Activated CD8-positive, alpha-beta memory T cell treated with anti-CD3 and anti-CD28 coated beads, Interleukin-2, amount 10 ng/mL, durations not matched to agents 7 days and 5 days (primary cell): ENCODE measurements around the gene STOML1. TPM values are rescaled to one million over a fixed set of nuclear protein-coding genes. Genes with fewer than 3 reads are reported as not detected.

Experiments
- ATAC-seq: fragments of 150-1000 bp; cut with Tn5 transposase; one replicate; pipeline ENCODE4 v1.10.0; 2021; ENCODE audit warnings: moderate library complexity
- CTCF ChIA-PET: fragments of 350-600 bp; sonication (Branson Sonifier 250); formaldehyde crosslinking; loops from one replicate; lab custom pipeline; 2021; ENCODE audit warnings: antibody characterized with exemption; lab: Charles Lee
- DNase-seq: peaks from one replicate; pipeline ENCODE4 v3.0.0-alpha.2; 2020
- H3K27ac Mint-ChIP-seq: one replicate; pipeline ENCODE4 v1.8.0; 2021; ENCODE audit warnings: mild to moderate bottlenecking, mixed read lengths
- H3K27me3 Mint-ChIP-seq: one replicate; pipeline ENCODE4 v1.8.0; 2021; ENCODE audit warnings: mixed read lengths
- H3K36me3 Mint-ChIP-seq: one replicate; pipeline ENCODE4 v1.8.0; 2021; ENCODE audit warnings: mild to moderate bottlenecking, mixed read lengths
- H3K4me1 Mint-ChIP-seq: one replicate; pipeline ENCODE4 v1.8.0; 2021; ENCODE audit warnings: mixed read lengths
- H3K4me3 Mint-ChIP-seq: one replicate; pipeline ENCODE4 v1.8.0; 2021; ENCODE audit warnings: mild to moderate bottlenecking, moderate library complexity, mixed read lengths
- H3K9me3 Mint-ChIP-seq: one replicate; pipeline ENCODE4 v1.8.0; 2022; ENCODE audit warnings: low read depth, mixed read lengths
- total RNA-seq, 2 experiments: library from RNA; stranded (reverse); gene quantifications; one replicate each; pipeline ENCODE4 v1.2.3, GENCODE V29; 2021

Gene STOML1, protein sequence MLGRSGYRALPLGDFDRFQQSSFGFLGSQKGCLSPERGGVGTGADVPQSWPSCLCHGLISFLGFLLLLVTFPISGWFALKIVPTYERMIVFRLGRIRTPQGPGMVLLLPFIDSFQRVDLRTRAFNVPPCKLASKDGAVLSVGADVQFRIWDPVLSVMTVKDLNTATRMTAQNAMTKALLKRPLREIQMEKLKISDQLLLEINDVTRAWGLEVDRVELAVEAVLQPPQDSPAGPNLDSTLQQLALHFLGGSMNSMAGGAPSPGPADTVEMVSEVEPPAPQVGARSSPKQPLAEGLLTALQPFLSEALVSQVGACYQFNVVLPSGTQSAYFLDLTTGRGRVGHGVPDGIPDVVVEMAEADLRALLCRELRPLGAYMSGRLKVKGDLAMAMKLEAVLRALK
- total RNA-seq, result 1 to 10 TPM; 7.9 to 8.6 TPM

DNA sequence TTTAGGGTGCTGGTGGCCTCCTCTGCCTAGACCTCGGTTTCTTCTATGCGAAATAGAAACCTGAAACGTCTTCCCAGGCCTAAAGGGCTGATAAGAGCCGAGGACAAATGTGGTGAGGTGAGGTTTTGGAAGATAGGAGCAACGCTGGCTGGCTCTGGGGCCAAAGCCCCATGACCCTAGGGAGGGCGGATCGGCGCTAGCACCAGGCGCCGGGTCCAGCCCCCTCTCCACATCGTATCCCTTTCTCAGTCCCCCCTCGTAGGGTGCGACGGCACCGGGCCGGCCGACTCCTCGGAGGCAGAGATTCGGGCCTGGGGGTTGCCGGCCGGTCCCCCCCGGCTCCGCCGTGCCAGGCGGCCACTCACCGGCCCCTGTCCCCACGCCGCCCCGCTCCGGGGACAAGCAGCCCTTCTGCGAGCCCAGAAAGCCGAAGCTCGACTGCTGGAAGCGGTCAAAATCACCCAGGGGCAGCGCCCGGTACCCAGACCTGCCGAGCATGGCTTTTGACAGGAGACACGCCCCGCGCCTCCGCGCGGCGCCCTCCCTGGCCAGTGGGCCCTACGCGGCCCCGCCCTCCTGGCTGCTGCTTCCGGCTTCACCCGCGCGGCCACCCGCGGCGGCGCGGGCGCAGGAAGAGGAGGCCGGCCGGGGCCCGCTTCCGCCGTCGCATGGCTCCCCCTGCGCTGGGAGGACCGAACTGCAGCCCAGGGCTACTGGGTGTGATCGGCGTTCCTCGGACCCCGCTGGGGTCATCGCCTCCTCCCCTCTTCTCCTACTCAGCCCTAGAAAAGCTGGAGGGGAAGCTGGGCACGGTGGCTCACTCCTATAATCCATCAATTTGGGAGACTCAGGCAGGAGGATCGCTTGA, at the start of gene STOML1:
Gene STOML1, minus strand, starts transcription at position 570 of the 868 bp plus-strand sequence. Its CDS starts 72 bp downstream, at position 498.
- Mint-ChIP-seq H3K27ac (peak within 1 kb of the TSS; percentile 83), H3K4me3 (peak within 1 kb of the TSS; percentile 73), H3K9me3 (no peaks in the 10 kb centered on the region), H3K27me3 (no peaks in the 10 kb centered on the region), H3K4me1 (peaks cover 38% of the 10 kb centered on the region), H3K36me3 (peaks cover 15% of the 10 kb centered on the region)
- peak; percentile 95 for DNase-seq
- CTCF ChIA-PET, result interaction anchor here (1.2 to 12.7 kb wide), 5 partner anchors 10 to 1046 kb away, joined by 3 to 147 read pairs (median 5); no protein-coding TSS in a partner anchor
- peak; percentile 82 for ATAC-seq

DNA sequence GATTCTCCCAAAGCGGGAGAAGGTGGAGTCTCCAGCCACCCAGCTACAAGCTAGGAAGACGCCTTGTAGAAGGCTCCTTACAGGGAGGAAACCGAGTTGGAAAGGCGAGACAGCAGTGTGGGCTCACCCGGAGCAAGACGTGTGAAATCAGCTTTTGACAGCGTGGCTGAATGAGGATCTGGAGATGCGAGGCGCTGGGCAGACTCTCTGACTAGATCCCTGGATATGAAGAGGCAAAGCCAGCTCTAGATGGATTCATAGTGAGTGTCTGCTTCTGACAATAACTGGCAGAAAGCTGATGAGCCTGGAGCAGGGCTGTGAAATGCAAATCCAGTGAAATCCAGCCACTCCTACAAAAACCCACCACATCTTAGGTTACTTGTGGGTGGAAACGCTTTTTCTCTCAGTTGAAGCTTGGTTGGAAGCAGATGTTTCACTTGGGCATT, 49.2 kb upstream of the STOML1 start:
- ATAC-seq (no peak), DNase-seq (no peak)
- CTCF ChIA-PET, result interaction anchor here (2.0 to 3.8 kb wide), 2 partner anchors 13 to 68 kb away, joined by 9 read pairs; no protein-coding TSS in a partner anchor
- no peak overlapping the region for H3K4me3 Mint-ChIP-seq
- H3K27me3 Mint-ChIP-seq, result no peaks in the 10 kb centered on the region
- no peaks in the 10 kb centered on the region for H3K9me3 Mint-ChIP-seq
- no peaks in the 10 kb centered on the region for H3K4me1 Mint-ChIP-seq
- peaks cover 15% of the 10 kb centered on the region for H3K36me3 Mint-ChIP-seq
- peak overlapping the region; percentile 16 for H3K27ac Mint-ChIP-seq

DNA sequence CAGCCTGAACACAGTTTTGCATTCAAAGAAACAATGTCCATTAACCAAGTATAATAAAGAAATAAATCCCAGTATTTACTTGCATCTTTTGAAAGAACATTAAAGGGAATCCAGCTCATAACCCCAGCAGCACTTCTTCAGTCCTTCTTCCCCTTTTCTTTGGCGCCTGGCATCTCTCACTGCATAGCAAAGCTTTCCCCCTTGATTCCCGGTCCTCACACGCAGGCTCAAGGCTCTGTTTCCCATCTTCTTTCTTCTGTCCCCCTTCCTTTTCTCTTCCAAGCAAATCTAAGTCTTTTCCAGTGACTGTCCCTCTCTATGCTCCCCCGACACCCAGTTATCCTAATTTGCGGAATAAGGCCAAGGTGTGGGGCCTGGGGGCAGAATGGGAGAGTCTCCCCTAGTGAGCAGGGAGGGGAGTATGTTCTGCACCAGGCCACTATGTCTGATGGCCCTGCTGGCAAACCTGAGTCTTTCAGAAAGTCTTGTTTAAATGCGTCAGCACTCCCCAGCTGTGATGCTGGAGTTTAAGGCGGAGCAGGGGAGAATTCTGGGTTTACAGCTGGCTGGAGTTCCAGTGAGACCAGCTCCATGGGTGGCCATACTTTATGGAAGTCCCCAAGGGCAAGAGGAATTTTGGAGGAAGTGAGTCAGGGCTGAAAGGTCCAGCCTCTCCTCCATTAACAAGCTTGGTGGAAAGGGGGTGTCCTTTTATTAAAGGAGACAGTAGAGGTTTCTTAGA, 48.2 kb upstream of the STOML1 start:
- DNase-seq (no peak), ATAC-seq (no peak)
- H3K9me3 Mint-ChIP-seq, result no peaks in the 10 kb centered on the region
- CTCF ChIA-PET, result interaction anchor here (2.0 to 4.5 kb wide), 3 partner anchors 8 to 67 kb away, joined by 9 to 29 read pairs (median 9); no protein-coding TSS in a partner anchor
- no peak overlapping the region for H3K27ac Mint-ChIP-seq
- H3K4me1 Mint-ChIP-seq, result no peaks in the 10 kb centered on the region
- H3K27me3 Mint-ChIP-seq, result no peaks in the 10 kb centered on the region
- no peak overlapping the region for H3K4me3 Mint-ChIP-seq
- peaks cover 20% of the 10 kb centered on the region for H3K36me3 Mint-ChIP-seq

DNA sequence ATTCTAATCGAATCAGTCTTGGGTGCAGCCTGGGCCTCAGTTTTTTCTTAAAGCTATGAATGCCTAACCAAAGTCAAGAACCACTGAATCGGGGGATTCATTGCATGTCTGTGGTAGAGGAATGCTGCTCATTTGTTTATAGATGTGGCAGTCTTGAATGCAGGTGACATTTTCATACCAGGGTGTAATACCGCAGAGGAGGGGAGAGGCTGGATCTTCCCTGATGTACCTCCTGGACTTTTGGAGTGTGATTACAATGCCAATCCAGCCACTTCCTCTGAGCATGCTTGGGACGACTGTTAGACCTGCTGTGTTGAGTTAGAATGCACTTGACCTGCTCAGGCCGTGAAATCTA, 47.5 kb upstream of the STOML1 start:
- no peak for ATAC-seq
- DNase-seq, result no peak
- Mint-ChIP-seq H3K4me3 (no peak overlapping the region), H3K27ac (no peak overlapping the region), H3K36me3 (peaks cover 21% of the 10 kb centered on the region), H3K9me3 (no peaks in the 10 kb centered on the region), H3K4me1 (no peaks in the 10 kb centered on the region), H3K27me3 (no peaks in the 10 kb centered on the region)
- CTCF ChIA-PET, result interaction anchor here (2.0 to 4.5 kb wide), 3 partner anchors 8 to 66 kb away, joined by 9 to 29 read pairs (median 9); no protein-coding TSS in a partner anchor

DNA sequence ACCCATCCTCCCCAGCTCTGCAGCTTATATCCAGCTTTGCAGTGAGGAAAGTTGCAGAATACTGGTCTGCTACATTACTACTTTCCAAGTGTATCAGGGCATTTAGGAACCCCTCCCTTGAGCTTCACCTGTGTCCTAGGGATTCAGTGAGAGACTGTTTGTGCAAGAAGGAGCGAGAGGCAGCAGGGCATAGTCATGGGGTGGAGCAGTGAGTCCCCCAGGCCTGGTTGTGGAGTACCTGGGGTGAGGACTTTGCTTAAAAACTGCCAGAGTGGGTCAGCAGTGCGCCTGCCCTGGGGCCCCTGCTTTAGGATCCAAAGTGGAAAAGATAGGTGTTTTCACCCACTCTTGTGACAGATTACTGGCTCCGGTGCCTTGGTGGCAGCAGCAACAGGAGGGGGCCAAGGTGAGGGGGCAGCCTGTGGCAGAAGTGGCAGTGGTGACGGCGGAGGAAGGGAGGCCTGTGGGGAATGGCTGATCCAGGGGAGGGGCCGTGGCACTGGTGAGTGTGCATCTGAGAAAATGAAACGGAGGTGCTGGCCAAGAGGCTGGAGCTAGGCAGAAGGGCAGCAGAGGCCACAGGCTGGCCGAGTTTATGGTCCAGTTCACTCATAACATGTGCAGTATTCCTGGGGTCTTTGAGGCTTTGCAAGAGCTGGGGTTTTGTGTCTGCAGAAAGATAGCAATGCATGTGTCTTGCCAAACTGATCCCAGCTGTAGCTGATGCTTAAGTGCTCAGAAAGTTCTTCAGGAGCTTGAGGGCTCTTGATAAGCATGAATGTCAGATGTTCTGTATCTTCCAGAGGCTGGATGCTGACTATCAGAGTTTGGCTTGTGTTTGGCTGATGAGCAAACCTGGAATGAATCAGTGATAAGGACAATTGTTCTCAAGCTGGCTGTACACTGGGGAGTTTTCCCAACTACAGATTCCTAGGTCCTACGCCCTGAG, 46.9 kb upstream of the STOML1 start:
- CTCF ChIA-PET, result interaction anchor here (0.8 to 4.5 kb wide), 5 partner anchors 9 to 88 kb away, joined by 3 to 29 read pairs (median 9); no protein-coding TSS in a partner anchor
- peaks cover 25% of the 10 kb centered on the region for H3K36me3 Mint-ChIP-seq
- ATAC-seq (no peak), DNase-seq (no peak)
- no peak overlapping the region for H3K27ac Mint-ChIP-seq
- no peaks in the 10 kb centered on the region for H3K4me1 Mint-ChIP-seq
- H3K4me3 Mint-ChIP-seq, result no peak overlapping the region
- H3K9me3 Mint-ChIP-seq, result no peaks in the 10 kb centered on the region
- H3K27me3 Mint-ChIP-seq, result no peaks in the 10 kb centered on the region

DNA sequence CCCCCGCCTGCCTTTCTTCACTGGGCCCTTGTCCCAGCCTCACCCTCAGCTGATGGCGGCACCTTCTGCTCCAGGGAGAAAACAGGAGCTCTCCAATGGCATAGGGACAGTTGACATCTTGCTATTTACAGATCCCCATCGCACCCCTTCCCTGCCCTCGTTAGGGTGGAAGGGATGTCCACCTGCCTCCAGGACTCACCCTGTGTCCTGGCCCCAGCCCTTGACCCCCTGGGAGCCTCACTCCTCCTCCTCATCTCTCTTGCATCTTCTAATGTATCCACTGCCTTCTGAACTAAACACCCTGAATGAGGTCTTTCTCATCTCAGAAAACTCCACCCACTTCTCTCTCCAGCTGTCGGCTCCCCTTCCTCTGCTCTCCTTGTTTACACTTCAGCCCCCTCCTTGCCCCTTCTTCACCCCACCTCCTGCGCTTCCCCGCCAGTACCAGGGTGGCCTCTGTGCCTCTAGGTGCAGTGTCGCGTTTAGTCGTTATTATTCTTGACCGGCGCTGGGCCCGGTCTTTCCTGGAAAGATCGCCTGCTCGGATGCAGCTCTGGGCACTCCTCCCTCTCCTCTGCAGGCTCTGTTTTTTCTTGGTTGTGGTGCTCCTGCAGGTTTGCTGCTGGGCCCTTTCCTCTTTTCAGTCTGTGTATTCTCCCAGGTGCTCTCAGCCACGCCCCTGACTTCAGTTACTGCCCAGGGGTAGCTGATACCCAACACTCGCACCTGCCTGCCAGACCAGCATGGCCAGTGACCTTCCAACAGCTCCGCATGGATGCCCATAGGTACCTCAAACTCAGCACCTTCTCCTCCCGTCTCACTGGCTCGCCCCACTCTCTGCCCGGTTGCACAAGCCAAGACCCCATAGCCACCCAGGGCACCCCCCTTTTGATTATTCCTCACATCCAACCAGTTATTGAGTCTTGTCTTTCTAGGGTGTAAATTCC, 45.3 kb upstream of the STOML1 start:
- peaks cover 35% of the 10 kb centered on the region for H3K36me3 Mint-ChIP-seq
- no peak overlapping the region for H3K4me3 Mint-ChIP-seq
- no peak for ATAC-seq
- CTCF ChIA-PET, result interaction anchor here (0.8 to 4.5 kb wide), 8 partner anchors 11 to 86 kb away, joined by 3 to 29 read pairs (median 4); no protein-coding TSS in a partner anchor
- no peaks in the 10 kb centered on the region for H3K9me3 Mint-ChIP-seq
- H3K4me1 Mint-ChIP-seq, result no peaks in the 10 kb centered on the region
- no peaks in the 10 kb centered on the region for H3K27me3 Mint-ChIP-seq
- DNase-seq, result no peak
- peak overlapping the region; percentile 37 for H3K27ac Mint-ChIP-seq

DNA sequence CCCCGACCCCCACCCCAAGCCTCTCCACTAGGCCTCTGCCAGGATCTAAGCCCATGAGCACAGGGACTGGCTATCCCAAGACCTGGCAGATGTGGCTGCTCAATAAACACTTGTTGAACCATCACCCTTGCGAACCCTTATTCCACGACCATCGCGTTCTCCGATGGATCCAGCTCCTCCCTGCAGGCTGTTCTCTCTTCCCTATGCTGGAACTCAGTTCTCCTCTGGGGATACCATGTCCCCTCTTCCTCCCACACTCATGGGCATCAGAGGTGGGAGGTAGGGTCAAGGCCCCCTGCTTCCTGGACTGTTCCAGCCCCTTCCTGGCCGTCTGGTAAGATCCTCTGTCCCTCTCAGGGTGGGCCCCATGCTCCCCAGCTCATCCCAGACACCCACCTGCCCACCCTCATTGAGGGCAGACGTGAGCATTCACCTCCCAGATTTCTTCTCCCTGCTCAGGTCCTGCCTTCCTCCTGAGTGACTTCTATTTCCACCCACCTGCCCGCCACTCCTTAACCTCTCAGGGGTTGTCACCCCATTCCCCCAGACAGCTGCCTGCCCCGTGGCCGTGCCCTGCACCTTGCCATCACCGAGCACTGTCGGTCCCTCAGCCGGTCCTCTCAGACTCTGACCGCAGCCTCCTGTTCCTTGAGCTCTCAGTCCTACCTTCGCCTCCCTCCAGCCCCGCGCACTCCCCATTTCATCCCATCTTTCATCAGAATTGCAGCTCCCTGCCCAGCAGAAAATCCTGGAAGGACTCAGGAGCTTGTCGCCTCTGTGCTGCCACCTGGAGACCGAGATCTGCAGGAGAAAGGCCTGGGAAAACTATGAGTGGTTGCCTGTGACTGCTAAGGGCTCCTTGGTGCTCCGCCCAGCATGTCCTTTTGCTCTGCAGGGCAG, 44.4 kb upstream of the STOML1 start:
- DNase-seq (no peak), ATAC-seq (no peak)
- CTCF ChIA-PET, result interaction anchor here (1.0 to 4.5 kb wide), 5 partner anchors 12 to 85 kb away, joined by 3 to 29 read pairs (median 5); no protein-coding TSS in a partner anchor
- Mint-ChIP-seq H3K27ac (no peak overlapping the region), H3K4me1 (no peaks in the 10 kb centered on the region), H3K27me3 (no peaks in the 10 kb centered on the region), H3K36me3 (peaks cover 40% of the 10 kb centered on the region), H3K9me3 (no peaks in the 10 kb centered on the region), H3K4me3 (no peak overlapping the region)

DNA sequence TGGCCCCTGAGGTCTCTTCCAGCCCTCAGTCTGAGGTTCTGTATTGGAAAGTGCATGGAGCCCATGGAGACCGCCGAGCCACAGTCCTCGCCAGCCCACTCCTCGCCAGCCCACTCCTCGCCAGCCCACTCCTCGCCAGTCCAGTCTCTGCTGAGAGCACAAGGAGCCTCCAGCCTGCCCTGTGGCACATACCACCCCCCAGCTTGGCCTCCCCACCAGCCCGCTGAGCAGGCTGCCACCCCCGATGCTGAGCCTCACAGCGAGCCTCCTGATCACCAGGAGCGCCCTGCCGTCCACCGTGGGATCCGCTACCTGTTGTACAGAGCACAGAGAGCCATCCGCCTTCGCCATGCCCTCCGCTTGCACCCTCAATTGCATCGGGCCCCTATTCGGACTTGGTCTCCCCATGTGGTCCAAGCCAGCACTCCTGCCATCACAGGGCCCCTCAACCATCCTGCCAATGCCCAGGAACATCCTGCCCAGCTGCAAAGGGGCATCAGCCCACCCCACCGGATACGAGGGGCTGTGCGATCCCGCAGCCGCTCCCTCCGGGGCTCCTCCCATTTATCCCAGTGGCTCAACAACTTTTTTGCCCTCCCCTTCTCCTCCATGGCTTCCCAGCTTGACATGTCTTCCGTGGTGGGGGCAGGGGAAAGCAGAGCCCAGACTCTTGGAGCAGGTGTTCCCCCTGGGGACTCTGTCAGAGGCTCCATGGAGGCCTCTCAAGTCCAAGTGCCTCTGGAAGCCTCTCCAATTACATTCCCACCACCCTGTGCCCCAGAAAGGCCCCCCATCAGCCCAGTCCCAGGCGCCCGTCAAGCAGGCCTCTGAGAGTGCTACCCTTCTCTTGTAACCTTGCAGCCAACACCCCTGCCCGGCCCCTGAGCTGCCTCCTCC, 43.3 kb upstream of the STOML1 start:
- ATAC-seq (no peak), DNase-seq (no peak)
- Mint-ChIP-seq H3K4me3 (no peak overlapping the region), H3K27me3 (no peaks in the 10 kb centered on the region), H3K4me1 (no peaks in the 10 kb centered on the region), H3K27ac (no peak overlapping the region), H3K36me3 (peaks cover 47% of the 10 kb centered on the region), H3K9me3 (no peaks in the 10 kb centered on the region)
- CTCF ChIA-PET, result interaction anchor here (1.2 kb wide), 1 partner anchor 61 kb away, joined by 4 read pairs; no protein-coding TSS in a partner anchor

DNA sequence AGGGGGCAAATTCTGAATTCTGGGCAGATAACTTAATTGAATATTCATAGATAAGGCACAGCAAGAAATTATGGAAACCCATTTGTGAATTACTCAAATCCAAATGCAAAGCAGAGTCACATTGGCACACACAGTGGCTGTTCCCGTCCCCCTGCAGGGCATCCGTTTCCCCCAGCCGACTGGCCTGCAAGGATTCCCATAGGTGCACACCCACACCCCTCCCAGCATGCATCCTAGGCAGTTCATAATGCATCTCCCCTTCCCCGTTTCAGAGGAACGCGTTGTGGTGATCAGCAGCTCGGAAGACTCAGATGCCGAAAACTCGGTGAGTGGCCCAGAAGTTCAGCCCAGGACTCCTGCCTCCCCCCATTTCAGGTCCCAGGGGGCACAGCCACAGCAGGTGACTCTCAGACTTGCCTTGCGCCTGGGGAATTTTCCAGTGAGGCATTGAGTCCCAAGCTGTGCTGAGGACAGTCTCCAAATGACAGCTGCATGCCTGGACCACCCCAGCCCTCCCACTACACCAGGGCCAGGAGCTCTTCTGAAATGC, 42.2 kb upstream of the STOML1 start:
- CTCF ChIA-PET, result no interaction called here
- Mint-ChIP-seq H3K4me1 (no peaks in the 10 kb centered on the region), H3K9me3 (no peaks in the 10 kb centered on the region), H3K27me3 (no peaks in the 10 kb centered on the region), H3K4me3 (no peak overlapping the region), H3K36me3 (peaks cover 53% of the 10 kb centered on the region), H3K27ac (no peak overlapping the region)
- no peak for DNase-seq
- ATAC-seq, result no peak
